ENCODE measurements around the gene PPL.

Gene PPL

GRCh38 chr16:4859900-4860255 lies 77.1 kb downstream of the PPL start:
- DNase-seq, result no peak

DNA sequence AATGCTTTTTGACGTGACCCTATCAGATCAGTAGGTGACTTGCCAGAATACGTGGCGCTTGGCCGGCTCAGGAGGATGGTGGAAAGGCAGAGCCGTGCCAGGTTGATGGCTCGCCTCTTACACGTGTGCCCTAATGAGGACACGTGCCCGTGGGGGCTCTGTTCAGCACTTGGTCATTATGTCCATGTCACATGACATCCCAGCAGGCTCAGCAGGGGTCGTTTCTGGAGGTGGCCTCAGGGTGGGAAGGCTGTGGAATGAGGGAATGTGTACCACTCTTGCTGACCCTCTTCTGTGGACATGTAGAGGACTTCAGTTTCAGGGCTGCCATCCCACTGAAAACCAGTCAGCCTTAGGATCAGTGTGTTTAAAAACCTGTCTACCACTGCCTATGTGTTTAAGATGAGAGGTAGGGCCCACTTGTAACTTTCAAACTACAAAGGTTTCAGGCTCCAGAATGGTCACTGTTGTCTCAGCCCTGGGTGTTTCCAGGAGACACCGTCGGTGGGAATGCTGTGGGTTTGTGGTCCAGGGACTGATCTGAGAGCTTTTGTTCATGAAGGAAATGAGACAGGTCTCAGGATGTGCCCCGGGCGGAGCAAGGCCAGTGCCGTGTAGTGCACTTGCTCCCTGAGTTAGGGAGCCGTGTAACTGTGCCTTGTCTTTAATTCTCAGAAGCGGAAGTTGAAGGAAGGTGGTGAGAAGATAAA lies 77.6 kb downstream of the PPL start:
- DNase-seq, result no peak

GRCh38 chr16:4855804-4856203 lies 81.1 kb downstream of the PPL start:
- no peak for DNase-seq

DNA sequence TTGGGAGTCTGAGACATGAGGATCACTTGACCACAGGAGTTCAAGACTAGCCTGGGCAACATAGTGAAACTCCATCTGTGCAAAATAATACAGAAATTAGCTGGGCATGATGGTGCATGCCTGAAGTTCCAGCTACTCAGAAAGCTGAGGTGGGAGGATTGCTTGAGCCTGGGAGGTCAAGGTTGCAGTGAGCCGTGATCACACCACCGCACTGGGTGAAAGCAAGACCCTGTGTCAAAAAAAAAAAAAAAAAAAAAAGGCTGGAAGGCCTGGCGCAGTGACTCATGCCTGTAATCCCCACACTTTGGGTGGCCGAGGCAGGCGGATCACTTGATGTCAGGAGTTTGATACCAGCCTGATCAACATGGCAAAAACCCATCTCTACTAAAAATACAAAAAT lies 81.6 kb downstream of the PPL start:
- DNase-seq, result no peak

DNA sequence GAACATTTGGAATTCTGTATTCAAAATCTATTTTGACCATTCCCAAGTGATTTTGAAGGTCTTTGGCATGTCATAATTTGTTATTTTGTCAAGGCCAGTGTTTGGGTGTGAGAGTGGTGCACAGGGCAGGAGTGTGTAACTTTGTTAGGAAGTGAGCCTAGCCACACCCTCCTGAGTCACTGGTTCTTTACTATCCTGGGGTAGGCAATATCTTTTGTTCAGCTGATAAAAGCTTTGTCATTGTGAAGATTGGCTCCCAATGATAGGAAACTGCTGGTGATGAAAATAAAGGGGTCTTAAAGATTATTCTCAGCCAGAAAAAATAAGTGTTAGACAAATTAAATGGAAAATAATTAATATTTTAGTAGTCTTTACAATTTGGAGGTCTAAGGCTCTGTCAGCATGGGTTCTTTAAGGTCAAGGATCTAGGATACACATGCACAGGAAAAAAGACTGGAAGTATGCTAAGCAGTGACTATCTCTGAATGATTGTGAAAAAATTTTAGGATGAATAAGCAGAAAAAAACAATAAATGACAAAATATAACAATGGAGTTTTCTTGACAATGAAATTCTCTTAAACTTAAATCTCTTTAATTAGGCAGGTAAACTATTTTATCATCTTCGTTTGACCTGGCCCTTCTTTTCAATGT lies 84.6 kb downstream of the PPL start:
- no peak for DNase-seq

- no peak for DNase-seq
Measured at GRCh38 chr16:4850211-4850610, 86.7 kb downstream of the PPL start.

GRCh38 chr16:4847774-4848587 lies 89.0 kb downstream of the PPL start:
- peak; percentile 18 for DNase-seq

- DNase-seq, result peak; percentile 98
Measured at GRCh38 chr16:4846901-4847773, 89.8 kb downstream of the PPL start, which contains the start of the genes GLYR1 and UBN1. TSS of gene GLYR1 (minus strand) at chr16:4847288. CDS start at chr16:4847265, 23 bp downstream. TSS of gene UBN1 (plus strand) at chr16:4847481. CDS start at chr16:4852918, 5,437 bp downstream.

GRCh38 chr16:4846503-4846900 lies 90.4 kb downstream of the PPL start:
- peak; percentile 20 for DNase-seq

- DNase-seq, result no peak
Measured at GRCh38 chr16:4840984-4841383, 96.0 kb downstream of the PPL start.

- peak; percentile 44 for DNase-seq
Measured at GRCh38 chr16:4839942-4840341, 97.0 kb downstream of the PPL start.

DNA sequence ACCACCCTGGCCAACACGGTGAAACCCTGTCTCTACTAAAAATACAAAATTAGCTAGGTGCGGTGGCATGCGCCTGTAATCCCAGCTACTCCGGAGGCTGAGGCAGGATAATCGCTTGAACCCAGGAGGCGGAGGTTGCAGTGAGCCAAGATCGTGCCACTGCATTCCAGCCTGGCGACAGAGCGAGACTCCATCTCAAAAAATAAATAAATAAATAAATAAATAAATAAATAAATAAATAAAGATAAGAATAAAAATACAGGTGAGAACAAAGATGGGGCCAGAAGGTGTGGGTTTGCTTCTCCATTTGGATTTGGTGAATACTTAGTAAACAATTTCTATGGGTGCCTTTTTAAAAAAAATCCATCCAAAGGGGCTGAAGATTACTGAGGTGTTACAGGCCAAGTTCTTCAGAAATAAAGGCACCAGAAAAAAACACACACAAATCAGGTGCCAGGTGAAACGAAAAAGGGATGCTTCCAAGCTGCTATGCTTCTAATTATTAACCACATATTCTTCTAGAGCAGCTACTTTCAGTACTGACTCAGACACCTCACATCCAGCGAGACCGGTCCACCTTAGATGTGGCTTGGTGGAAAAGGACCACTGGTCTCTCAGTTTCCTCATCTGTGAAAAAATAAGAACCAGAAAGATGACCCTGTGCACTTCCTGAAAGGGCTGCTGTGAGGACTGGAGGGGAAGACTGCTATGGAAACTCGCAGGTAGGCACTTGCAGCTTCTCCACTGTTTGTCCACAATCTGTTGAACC lies 99.0 kb downstream of the PPL start:
- no peak for DNase-seq

- no peak for DNase-seq
Measured at GRCh38 chr16:4836727-4837126, 100.2 kb downstream of the PPL start.

DNA sequence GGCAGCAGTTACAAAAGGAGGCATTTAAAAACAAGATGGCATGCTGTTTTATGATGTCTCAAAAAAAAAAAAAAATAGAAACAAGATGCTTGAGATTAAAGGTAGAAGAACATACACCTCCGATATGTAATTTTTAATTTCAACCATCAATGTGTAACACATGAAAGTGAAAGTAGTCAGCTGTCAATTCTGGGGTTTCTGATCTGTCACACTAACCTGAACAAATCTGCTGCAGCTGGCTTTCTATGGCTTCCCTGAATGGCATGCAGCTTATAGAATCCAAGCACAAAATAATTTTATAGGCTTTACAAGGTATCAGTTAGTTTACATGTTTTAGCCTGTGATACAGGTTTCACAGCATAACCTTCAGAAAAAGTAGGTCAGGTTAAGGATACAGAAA lies 103.4 kb downstream of the PPL start:
- no peak for DNase-seq

DNA sequence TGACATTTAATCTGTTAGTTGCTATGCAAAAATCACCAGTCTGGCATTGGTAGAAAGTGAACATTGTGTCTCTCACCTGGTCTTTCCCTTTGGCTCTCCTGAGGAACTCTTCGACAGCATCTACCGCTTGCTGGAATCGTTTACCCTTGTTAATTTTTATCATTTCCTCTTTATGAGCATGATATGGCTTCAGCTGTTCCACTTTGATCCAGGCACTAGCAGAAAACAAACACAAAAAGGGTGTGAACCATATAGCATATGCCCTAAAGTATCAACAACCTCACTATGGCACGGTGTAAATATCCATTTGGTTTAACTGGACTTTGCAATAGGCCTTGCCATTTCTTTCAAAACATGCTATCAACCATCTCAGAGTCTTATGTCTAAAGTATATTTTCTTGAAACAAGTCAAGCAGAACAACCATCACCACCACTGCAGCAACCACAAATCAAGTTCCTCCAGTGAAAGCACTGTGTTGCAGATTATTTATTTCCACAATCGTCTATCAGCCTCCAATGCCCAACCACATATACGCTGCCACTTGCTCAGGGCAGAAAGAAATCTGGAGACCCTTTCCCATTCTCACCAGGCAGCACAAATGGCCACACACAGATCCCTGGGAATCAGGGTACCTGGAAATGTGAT lies 104.1 kb downstream of the PPL start:
- DNase-seq, result no peak
